HG03175 (cell line): Measurements from ENCODE around the gene SLMAP.
"Not testable (repeated sequence)": the region's sequence is repeated elsewhere in the genome, so short reads cannot be mapped to it uniquely, and the experiment has no call there.

Experiments
- ATAC-seq: cut with Tn5 transposase; IDR thresholded peaks from one replicate; pipeline ENCODE4 v1.9.1; 2021; ENCODE audit warnings: mild to moderate bottlenecking, moderate library complexity; ENCODE audit not compliant: unreplicated experiment

Gene SLMAP

GRCh38 chr3:57788624-57789018 lies 32.5 kb downstream of the SLMAP start:
- ATAC-seq, result peak; percentile 4

- ATAC-seq, result no peak
These were observed 35.1 kb downstream of the SLMAP start for GRCh38 chr3:57791245-57791644.

GRCh38 chr3:57792198-57792597 lies 36.1 kb downstream of the SLMAP start:
- no peak for ATAC-seq

- no peak for ATAC-seq
These were observed 37.7 kb downstream of the SLMAP start for GRCh38 chr3:57793737-57794187.

- no peak for ATAC-seq
These were observed 38.4 kb downstream of the SLMAP start for GRCh38 chr3:57794501-57794900.

- ATAC-seq, result no peak
These were observed 38.8 kb downstream of the SLMAP start for GRCh38 chr3:57794951-57795350.

- no peak for ATAC-seq
These were observed 40.2 kb downstream of the SLMAP start for GRCh38 chr3:57796261-57796660.

GRCh38 chr3:57797701-57798487 lies 41.8 kb downstream of the SLMAP start:
- no peak for ATAC-seq

GRCh38 chr3:57803647-57804081 lies 47.6 kb downstream of the SLMAP start:
- no peak for ATAC-seq

GRCh38 chr3:57805266-57805665 lies 49.2 kb downstream of the SLMAP start:
- ATAC-seq, result no peak

- no peak for ATAC-seq
These were observed 49.6 kb downstream of the SLMAP start for GRCh38 chr3:57805674-57806073.

- ATAC-seq, result not testable (repeated sequence)
These were observed 50.1 kb downstream of the SLMAP start for GRCh38 chr3:57806195-57806594.

- no peak for ATAC-seq
These were observed 53.0 kb downstream of the SLMAP start for GRCh38 chr3:57808961-57809608.

GRCh38 chr3:57809609-57809968 lies 53.5 kb downstream of the SLMAP start:
- no peak for ATAC-seq

- ATAC-seq, result no peak
These were observed 53.9 kb downstream of the SLMAP start for GRCh38 chr3:57810048-57810447.

GRCh38 chr3:57810471-57811137 lies 54.5 kb downstream of the SLMAP start:
- ATAC-seq, result no peak

GRCh38 chr3:57815036-57815435 lies 58.9 kb downstream of the SLMAP start:
- ATAC-seq, result no peak

GRCh38 chr3:57816471-57817095 lies 60.5 kb downstream of the SLMAP start:
- ATAC-seq, result no peak

GRCh38 chr3:57818772-57819171 lies 62.7 kb downstream of the SLMAP start:
- ATAC-seq, result no peak

- ATAC-seq, result no peak
These were observed 64.4 kb downstream of the SLMAP start for GRCh38 chr3:57820479-57820878.

GRCh38 chr3:57821765-57822164 lies 65.7 kb downstream of the SLMAP start:
- no peak for ATAC-seq
